ENCODE measurements around the gene HAUS3. TPM values are rescaled to one million over a fixed set of nuclear protein-coding genes. Genes with fewer than 3 reads are reported as not detected.

HAUS3 gene
- total and polyA plus RNA-seq, 2 of the 8 experiments (the other 6 are each of a cell fraction or from before 2014, with no cell fraction given), result 3.2 to 14.8 TPM

DNA sequence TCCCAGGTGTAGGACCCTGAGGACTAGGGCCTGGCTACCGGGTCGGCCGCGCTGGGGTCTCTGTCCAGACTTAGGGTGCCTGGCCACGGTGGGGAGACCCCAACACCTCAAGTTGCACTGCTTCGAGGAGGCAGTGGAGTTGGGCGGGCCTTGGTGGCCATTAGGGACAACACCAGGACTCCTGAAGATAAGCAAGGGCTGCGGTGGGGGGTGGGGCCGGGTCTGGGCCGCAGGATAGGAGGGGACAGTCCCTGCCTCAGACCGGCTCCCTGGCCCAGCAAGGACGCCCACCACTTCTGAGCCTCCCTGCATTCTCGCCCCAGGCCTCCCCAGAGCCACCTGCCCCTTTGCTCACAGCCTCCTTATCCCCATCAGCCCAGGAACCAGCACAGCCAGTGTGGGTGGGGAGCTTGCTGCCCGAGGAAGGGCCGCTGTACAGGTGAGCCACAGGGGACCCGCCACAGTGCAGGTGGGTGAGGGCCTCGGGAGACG is 25.4 kb upstream of the HAUS3 start (continued):
- no peak for TF ChIP-seq CHD7 (IDR thresholded peaks at IDR 0.05; ENCODE audit: insufficient replicate concordance, low read length)
- TF ChIP-seq MAX (IDR thresholded peaks at IDR 0.05), result no peak
